T-helper 1 cell treated with Interleukin-12 subunit alpha and Interleukin-12 subunit beta and Interleukin-4 antibody, amounts not matched to agents 30 μg/mL and 1 μg/mL, for 36 hours (primary cell): ENCODE measurements around the gene L3MBTL4.
"Not testable (repeated sequence)": the region's sequence is repeated elsewhere in the genome, so short reads cannot be mapped to it uniquely, and the experiment has no call there.

Source experiments
- H3K27ac Mint-ChIP-seq: one replicate; pipeline ENCODE4 v1.8.0; 2021; ENCODE audit warnings: mild to moderate bottlenecking, mixed read lengths
- H3K27me3 Mint-ChIP-seq: one replicate; pipeline ENCODE4 v1.8.0; 2021; ENCODE audit warnings: low read depth, mixed read lengths
- H3K36me3 Mint-ChIP-seq: one replicate; pipeline ENCODE4 v1.8.0; 2021; ENCODE audit warnings: low read depth, mixed read lengths
- H3K4me1 Mint-ChIP-seq: one replicate; pipeline ENCODE4 v1.8.0; 2021; ENCODE audit warnings: low read depth, mixed read lengths
- H3K4me3 Mint-ChIP-seq: one replicate; pipeline ENCODE4 v1.8.0; 2021; ENCODE audit warnings: mild to moderate bottlenecking, moderate library complexity, mixed read lengths
- H3K9me3 Mint-ChIP-seq: one replicate; pipeline ENCODE4 v1.8.0; 2021; ENCODE audit warnings: mixed read lengths

L3MBTL4 gene

DNA sequence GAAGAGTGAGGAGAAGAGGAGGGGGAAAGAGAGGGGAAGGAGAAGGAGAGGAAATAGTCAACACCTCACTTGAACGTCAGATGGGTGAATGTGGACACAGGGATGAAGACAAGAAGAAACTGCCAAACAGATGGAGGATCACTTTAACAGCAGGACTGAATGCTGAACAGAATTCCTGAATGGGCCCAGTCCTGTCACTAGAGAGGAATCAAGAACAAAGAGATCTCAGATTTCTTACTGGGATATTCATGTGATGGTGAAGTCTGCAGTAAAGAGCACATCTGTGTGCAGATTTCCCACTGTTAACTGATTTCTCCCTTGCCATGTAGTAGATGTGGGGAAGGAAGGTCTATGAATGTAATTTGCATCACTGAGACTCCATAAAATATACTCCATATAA lies 135.4 kb downstream of the L3MBTL4 start:
- Mint-ChIP-seq H3K9me3 (no peaks in the 10 kb centered on the region), H3K27ac (no peak overlapping the region), H3K36me3 (no peaks in the 10 kb centered on the region), H3K27me3 (peaks cover 11% of the 10 kb centered on the region), H3K4me1 (no peaks in the 10 kb centered on the region), H3K4me3 (no peak overlapping the region)

DNA sequence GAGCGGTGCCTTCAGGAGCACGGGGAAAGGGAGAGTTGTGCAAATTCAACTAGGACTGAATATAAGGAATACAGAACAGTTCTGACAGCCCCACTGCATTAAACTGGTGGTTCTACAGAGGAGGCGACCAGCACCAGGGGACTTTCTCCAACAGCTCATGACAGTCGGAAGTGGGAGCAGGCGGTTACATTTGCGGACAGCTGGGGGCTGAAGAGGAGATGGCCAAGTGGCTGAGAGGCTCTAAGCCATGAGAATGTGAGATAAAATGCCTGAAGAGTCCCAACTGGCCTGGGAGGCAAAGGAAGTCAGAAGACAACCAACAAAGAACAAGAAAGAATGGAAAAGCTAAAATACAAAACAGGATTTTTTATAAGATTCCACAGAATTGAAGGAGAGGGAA lies 141.3 kb downstream of the L3MBTL4 start:
- Mint-ChIP-seq H3K9me3 (peaks cover 3% of the 10 kb centered on the region), H3K4me1 (peaks cover 8% of the 10 kb centered on the region), H3K27ac (no peak overlapping the region), H3K36me3 (no peaks in the 10 kb centered on the region), H3K4me3 (no peak overlapping the region), H3K27me3 (peaks cover 13% of the 10 kb centered on the region)

DNA sequence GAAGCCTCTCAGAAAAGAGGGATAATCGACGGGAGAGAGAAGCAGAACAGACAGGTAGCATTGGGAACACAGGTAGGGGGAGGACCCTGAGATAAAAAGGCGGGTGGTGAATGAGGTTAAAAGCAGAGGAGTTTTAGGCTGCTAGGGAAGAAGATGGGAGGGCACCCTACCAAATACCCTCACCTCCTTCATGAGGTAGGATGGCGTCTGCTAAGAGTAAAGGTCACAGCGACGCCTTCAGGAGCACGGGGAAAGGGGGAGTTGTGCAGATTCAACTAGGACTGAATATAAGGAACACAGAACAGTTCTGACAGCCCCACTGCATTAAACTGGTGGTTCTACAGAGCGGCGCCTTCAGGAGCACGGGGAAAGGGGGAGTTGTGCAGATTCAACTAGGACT lies 142.6 kb downstream of the L3MBTL4 start:
- H3K27ac Mint-ChIP-seq, H3K4me1 Mint-ChIP-seq, H3K4me3 Mint-ChIP-seq, H3K36me3 Mint-ChIP-seq, H3K9me3 Mint-ChIP-seq: not testable (repeated sequence)
- peaks cover 13% of the 10 kb centered on the region for H3K27me3 Mint-ChIP-seq

DNA sequence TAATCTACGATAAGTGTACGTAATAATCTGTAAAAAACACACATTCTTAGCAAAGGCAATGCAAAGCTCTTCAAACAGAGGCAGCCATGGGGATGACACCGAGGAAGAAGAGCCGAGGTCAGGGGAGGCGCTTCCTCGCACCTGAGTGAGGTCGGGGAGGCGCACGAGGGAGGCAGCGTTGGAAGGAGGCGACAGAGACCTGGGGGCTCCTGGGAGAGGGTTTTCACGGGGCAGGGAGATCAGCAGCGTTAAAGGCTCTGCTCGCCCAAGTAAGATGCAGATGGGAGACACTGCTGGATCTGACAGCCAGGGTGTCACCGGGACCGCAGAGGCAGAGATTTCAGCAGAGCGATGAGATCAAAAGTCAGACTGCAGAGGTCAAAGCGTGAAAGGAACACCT lies 143.1 kb downstream of the L3MBTL4 start:
- H3K4me1 Mint-ChIP-seq: peaks cover 8% of the 10 kb centered on the region
- peaks cover 13% of the 10 kb centered on the region for H3K27me3 Mint-ChIP-seq

DNA sequence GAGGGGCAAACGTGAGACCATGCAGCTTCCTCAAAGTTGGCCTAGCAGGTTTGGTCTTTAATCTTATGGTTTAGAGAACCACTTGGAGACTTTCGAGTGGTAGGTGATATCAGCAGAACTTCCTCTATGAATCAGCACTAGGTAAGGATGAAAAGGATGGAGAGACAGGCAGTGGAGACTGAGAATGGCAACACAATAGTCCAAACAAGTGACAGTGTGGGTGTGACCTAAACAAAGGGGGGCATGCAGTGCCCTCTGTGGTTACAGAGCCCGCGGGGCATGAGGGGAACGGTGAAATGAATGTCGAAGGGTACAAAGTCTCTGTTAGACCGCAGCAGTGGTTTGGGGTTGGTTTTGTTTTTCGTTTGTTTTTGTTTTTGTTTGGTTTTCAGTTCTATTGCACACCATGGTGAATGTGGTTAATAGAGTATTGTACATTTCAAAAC lies 143.9 kb downstream of the L3MBTL4 start:
- Mint-ChIP-seq H3K4me3 (no peak overlapping the region), H3K27me3 (peaks cover 13% of the 10 kb centered on the region), H3K36me3 (no peaks in the 10 kb centered on the region), H3K4me1 (peaks cover 8% of the 10 kb centered on the region), H3K9me3 (peaks cover 3% of the 10 kb centered on the region), H3K27ac (no peak overlapping the region)

More for the DNA sequence above, 143.1 kb downstream of the L3MBTL4 start:
- no peaks in the 10 kb centered on the region for H3K36me3 Mint-ChIP-seq
- H3K27ac Mint-ChIP-seq: no peak overlapping the region
- H3K4me3 Mint-ChIP-seq: no peak overlapping the region
- H3K9me3 Mint-ChIP-seq: peaks cover 3% of the 10 kb centered on the region

DNA sequence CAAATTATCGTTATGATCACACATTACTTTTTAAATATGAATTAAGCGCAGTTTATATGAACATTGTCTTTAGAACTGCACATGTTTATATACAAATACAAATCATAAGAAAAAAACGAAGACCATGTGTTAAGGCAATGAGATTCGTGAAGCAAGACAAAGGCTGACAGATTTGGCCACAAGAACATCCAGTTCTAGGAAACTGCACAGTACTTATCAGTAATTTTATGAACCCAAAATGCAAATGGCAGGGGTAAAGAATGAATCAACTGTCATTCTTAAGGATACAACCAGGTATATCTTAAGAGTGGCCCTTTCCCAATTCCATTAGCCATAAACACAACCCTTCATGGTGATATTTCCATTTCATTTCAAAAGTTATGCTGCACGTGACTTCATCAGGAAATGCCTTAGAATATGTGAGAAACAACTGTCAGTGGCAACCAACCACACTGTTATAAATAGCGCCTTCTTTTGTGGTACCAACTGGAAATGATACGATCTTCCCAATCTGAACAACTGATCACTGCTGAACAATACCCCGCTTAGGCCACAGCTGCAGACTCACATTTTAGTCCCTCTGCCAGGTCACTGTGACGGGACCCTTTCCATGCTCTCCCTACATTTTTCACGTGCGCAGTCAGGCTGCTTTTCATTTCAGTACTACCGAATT lies 144.9 kb downstream of the L3MBTL4 start:
- Mint-ChIP-seq H3K4me1 (peaks cover 8% of the 10 kb centered on the region), H3K36me3 (no peaks in the 10 kb centered on the region), H3K27ac (no peak overlapping the region), H3K27me3 (peaks cover 7% of the 10 kb centered on the region), H3K9me3 (peaks cover 3% of the 10 kb centered on the region), H3K4me3 (no peak overlapping the region)

DNA sequence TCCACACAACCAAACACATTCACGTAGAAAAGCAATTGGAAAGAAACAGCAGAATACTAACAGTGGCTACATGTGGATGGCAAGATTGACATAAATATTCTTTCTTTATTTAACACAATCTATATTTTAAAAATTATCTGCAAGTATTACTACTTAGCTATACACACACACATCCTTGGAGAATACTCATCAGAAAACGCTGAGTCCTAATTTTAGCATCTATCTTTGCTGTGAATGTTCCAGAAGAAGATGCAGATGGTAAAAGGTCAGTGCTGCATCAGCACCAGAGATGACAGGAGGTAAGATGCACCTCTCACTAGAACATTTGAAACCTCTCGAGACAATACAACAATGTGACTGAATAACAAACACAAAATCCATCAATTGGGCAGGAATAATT lies 148.5 kb downstream of the L3MBTL4 start:
- H3K27me3 Mint-ChIP-seq: no peaks in the 10 kb centered on the region

DNA sequence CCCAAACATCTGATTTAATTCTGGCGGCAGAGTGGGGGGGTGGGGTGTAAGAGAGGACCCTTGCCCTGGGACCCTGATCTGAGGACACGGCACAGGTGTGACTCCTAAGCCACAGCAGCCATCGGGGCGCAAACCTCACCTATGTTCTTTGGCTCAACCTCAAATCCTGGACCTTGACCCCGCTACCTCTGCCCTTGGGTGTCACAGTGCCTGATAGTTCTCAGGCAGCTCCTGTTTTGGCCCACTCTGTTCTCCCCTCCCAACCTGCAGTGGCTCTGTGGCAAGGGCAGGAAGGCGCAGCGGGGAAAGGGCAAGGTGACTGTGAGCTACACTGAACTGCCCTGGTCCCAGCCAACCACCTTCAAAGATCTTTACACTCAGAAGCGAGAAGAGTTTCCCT lies 152.8 kb downstream of the L3MBTL4 start:
- no peaks in the 10 kb centered on the region for H3K4me1 Mint-ChIP-seq
- H3K4me3 Mint-ChIP-seq: no peak overlapping the region
- no peak overlapping the region for H3K27ac Mint-ChIP-seq
- no peaks in the 10 kb centered on the region for H3K27me3 Mint-ChIP-seq
- H3K36me3 Mint-ChIP-seq: no peaks in the 10 kb centered on the region
- peaks cover 21% of the 10 kb centered on the region for H3K9me3 Mint-ChIP-seq

More for the DNA sequence above, 148.5 kb downstream of the L3MBTL4 start:
- H3K9me3 Mint-ChIP-seq: peaks cover 6% of the 10 kb centered on the region
- H3K36me3 Mint-ChIP-seq: no peaks in the 10 kb centered on the region
- no peak overlapping the region for H3K27ac Mint-ChIP-seq
- H3K4me3 Mint-ChIP-seq: no peak overlapping the region
- peaks cover 8% of the 10 kb centered on the region for H3K4me1 Mint-ChIP-seq

DNA sequence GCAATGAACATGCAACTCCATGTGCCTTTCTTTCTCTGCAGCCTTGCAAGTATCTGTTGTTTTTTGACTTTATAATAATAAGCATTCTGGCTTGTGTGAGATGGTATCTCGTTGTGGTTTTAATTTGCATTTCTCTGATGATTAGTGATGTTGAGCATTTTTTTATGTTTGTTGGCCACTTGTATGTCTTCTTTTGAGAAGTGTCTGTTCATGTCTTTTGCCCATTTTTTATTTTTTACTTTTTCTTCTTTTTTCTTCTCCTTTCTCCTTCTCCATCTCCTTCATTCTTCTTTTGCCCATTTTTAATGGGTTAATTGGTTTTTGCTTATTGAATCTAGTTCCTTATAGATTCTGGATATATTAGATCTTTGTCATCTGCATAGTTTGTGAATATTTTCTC lies 155.4 kb downstream of the L3MBTL4 start:
- not testable (repeated sequence) for H3K27me3 Mint-ChIP-seq, H3K36me3 Mint-ChIP-seq, H3K4me1 Mint-ChIP-seq, H3K4me3 Mint-ChIP-seq, H3K27ac Mint-ChIP-seq
- peaks cover 21% of the 10 kb centered on the region for H3K9me3 Mint-ChIP-seq

DNA sequence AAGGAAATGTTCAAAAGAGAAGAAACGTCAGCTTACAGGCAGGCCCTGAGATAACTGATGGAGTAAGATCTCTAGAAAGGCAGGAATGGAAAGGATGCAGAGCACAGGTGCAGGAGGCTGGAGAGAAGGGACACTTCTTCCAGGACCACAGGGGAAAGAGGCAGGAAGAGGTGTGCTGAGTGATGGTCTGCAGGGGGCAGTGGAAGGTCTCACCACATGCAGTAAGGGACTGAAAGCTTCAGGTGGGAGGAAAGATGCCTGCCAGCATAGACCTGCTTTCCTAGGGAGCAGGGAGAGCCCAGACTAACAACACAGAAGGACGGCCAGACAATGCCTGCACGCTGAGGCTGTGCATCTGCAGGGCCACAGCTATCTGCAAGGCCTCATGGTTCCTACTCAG lies 156.8 kb downstream of the L3MBTL4 start:
- peaks cover 21% of the 10 kb centered on the region for H3K9me3 Mint-ChIP-seq
- H3K4me3 Mint-ChIP-seq: no peak overlapping the region
- H3K27ac Mint-ChIP-seq: no peak overlapping the region
- no peaks in the 10 kb centered on the region for H3K27me3 Mint-ChIP-seq
- H3K36me3 Mint-ChIP-seq: no peaks in the 10 kb centered on the region
- no peaks in the 10 kb centered on the region for H3K4me1 Mint-ChIP-seq

DNA sequence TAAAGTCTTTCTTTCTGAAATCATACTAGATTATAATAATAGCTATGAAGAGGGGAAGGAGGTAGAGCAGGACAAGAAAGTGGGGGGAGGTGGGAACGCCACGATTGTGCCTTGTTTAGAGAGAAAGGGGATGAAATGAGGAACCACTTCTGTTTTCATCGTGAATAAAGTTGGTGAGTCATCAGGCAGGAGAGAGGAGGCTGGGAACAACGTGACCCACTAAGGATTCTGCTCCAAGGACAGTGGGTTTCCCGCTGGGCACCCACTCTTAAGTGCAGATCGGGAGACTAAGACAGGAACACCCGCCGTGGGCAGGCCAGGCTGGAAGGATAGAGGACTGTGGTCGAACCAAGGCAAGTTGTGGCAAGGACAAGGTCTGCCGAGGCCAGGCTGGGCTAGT lies 158.2 kb downstream of the L3MBTL4 start:
- H3K4me1 Mint-ChIP-seq: no peaks in the 10 kb centered on the region
- peaks cover 18% of the 10 kb centered on the region for H3K9me3 Mint-ChIP-seq
- H3K27ac Mint-ChIP-seq: no peak overlapping the region
- H3K27me3 Mint-ChIP-seq: no peaks in the 10 kb centered on the region
- no peak overlapping the region for H3K4me3 Mint-ChIP-seq
- no peaks in the 10 kb centered on the region for H3K36me3 Mint-ChIP-seq

DNA sequence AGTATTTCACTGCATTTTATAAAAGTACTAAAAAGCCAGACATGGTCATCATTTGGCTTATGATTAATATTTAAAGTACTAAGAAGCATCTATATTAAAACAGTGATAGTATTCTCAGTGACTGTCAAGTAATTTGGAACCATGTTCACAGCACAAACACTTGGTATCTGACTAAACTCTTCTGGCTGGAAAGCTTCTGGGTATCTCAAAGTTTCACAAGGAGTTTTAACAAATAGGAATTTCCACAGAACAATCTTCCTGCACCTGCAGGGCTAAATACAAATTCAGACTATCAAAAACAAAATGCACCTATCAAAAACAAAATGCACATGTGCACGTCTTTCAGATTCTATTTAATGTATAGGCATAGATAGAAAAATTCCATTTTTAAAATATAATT lies 158.8 kb downstream of the L3MBTL4 start:
- Mint-ChIP-seq H3K9me3 (peaks cover 18% of the 10 kb centered on the region), H3K27ac (no peak overlapping the region)

DNA sequence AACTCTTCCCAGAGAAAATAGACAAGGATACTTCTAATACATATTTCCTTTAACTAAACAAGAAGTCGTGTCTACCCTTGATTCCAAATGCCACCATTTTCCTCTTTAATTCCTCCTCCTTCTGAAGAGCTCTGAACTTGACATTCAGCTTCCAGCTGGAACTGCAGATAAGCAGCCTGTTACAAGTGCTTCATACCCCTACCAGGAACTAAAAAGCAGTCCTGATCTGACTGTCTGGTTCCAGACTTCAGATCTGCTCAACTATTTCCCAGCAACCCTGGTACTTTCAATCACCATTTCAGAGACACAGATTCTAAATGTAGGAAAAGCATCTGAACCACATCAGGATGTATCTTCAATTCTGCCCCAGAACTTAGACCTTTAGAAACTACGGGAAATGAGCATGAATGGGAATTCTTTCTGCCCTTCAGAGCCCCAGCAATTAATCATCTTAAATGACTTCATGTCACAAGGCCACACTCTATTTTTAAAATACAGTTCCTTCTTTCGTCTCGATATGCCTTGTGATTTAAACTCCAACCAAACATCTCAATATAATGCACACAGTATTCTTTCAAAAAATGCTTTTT lies 159.5 kb downstream of the L3MBTL4 start:
- no peak overlapping the region for H3K4me3 Mint-ChIP-seq
- no peaks in the 10 kb centered on the region for H3K27me3 Mint-ChIP-seq
- no peaks in the 10 kb centered on the region for H3K36me3 Mint-ChIP-seq
- peaks cover 16% of the 10 kb centered on the region for H3K9me3 Mint-ChIP-seq
- H3K27ac Mint-ChIP-seq: no peak overlapping the region
- H3K4me1 Mint-ChIP-seq: no peaks in the 10 kb centered on the region

More for the DNA sequence above, 158.8 kb downstream of the L3MBTL4 start:
- no peaks in the 10 kb centered on the region for H3K4me1 Mint-ChIP-seq
- H3K27me3 Mint-ChIP-seq: no peaks in the 10 kb centered on the region
- H3K4me3 Mint-ChIP-seq: no peak overlapping the region
- no peaks in the 10 kb centered on the region for H3K36me3 Mint-ChIP-seq

DNA sequence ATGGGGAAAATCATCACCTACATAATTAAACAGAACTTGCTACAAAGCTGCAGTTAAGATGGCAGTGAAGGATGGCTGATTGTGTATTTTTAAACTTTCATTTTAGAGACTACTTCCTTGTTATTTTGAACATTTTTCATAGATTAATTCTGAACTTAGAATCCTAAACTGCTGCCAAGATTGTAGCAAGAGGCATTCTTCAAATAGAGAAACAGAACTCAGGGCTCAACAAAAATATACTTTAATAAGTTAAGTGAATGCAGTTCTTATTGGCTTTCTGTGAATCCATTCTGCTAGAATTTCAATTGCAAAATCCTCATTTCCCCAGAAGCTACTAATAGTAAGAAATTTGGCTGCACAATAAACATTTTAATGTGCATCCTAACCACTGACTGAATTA lies 160.3 kb downstream of the L3MBTL4 start:
- no peak overlapping the region for H3K4me3 Mint-ChIP-seq
- no peaks in the 10 kb centered on the region for H3K36me3 Mint-ChIP-seq
- H3K27me3 Mint-ChIP-seq: no peaks in the 10 kb centered on the region
- no peak overlapping the region for H3K27ac Mint-ChIP-seq
- peaks cover 9% of the 10 kb centered on the region for H3K9me3 Mint-ChIP-seq
- no peaks in the 10 kb centered on the region for H3K4me1 Mint-ChIP-seq

DNA sequence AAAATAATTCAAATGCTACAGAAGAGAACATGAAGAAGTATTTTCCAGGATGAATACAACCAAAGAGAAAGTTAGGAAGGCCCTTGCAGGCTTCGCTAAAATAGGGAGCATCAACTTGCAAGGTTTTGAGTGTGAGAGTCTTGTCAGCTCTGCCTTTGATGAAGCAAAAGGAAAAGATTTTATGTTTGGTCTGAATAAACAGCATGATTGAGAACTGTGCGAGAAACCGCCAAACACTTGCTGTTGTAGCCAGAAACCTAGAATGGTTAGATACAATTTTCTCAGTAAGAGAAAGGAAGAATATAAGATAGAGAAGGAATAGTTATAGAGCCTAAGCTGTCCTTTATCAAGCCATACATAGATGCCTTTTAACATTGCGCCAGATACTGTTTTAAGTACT lies 163.6 kb downstream of the L3MBTL4 start:
- Mint-ChIP-seq H3K27me3 (no peaks in the 10 kb centered on the region), H3K9me3 (no peaks in the 10 kb centered on the region), H3K4me1 (peaks cover 2% of the 10 kb centered on the region), H3K27ac (no peak overlapping the region), H3K4me3 (no peak overlapping the region), H3K36me3 (no peaks in the 10 kb centered on the region)
